NCI-H187 treated with DMSO at 0.1 percent for 48 hours (cell line): ENCODE data around the gene THPO.

ENCODE experiments used
- DNase-seq: peaks from one replicate; lab custom pipeline; 2025; lab: John Stamatoyannopoulos, UW

The THPO gene

DNA sequence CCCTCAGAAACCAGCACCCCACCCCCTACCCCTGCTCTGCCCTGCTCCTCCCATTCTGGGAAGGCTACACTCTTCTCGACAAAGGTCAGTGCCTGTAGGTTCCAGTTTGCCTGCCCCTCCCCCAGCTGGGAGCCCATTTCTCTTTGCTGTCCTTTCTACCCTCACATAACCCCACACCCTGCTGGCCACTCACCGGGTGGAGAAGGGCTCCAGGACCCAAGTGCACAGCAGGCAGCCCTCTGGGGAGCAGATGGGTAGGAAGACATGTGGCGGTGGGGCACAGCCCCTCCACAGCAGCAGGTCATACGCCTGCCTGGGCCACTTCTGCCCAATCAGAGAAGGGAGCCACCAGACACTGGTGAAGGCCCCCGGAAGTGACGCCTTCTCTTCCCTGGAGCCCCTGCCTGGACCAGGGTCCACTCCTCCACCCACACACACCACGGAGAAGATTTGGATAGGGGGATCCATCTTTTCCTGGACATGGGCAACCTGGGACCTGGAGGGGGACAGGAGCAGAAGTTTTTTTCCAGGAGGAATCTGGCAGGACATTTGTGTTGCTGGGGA is at the start of gene THPO:
TSS of gene THPO (minus strand) at position 326 of the 564 bp plus-strand sequence. CDS start 1,948 bp downstream, outside the sequence.
- DNase-seq, result no peak

- DNase-seq, result no peak
Measured at GRCh38 chr3:184426691-184427141, 48.7 kb upstream of the THPO start.

DNA sequence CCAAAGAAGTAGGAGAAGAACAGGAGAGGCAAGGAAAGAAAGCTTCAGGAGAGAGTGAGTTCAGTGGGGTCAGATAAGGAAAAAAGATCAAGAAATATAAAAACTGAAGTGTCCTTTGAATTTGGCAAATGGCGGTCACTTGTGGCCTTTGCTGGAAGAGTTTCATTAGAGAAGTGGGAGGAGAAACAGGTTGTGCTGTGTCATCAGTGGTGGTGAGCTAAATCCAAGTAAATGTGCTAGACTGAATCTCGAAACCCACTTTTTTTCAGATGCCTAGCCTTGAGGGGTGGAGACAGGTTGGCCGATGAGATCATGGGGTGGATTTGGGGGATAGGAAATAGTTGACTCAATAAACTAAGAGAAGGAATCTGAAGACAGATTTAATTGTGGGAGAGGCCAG is 45.6 kb upstream of the THPO start:
- no peak for DNase-seq

DNA sequence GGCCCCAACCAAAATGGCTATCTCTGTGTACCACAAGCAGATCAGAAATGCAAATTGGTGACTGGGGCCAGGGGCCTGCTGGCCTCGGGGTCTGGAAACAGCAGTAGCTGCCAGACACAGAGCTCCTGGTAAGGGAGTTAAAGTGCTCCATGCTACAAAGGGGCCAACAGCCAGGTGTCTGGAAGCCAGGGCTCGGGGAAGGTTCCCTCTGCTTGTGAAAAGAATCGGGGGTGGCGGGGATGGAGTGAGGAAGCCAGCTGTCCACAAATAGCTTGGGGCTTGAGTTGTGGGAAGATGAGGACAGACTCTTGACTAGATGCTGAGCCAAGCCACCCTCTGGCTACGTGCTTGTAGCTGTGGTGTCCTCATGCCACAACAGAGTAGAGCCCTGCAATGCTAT is 41.2 kb upstream of the THPO start:
- DNase-seq, result no peak

DNA sequence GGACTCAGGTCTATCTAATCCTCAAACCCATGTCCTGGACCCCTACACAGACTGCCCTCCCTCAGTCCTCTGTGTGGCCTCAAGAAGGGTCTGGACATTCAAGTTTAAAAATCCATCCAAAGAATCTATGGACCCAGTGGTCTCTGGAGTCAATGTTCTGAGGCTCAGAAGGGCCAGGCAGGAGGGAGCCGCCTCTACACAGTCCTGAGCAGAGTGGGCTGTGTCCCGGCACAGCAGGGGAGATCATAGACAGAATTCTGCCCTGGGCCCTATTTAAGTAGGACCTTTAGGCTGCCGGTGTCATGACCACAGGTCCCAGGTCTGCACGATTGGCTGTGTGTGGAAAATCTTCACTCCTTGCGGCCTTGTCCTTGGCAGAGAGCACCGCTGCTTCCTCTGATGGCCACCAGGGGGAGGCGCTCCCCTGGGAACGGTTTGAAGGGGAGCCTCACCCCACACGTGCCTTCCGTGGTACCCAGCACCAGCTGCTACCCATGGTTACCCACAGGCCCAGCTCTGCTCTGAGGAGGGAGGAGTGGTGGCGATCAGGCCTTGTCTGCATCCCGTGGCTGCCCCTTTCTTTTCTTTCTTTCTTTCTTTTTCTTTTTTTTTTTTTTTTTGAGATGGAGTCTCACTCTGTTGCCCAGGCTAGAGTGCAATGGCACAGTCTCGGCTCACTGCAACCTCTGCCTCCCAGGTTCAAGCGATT is 39.8 kb upstream of the THPO start:
- peak; percentile 18 for DNase-seq

DNA sequence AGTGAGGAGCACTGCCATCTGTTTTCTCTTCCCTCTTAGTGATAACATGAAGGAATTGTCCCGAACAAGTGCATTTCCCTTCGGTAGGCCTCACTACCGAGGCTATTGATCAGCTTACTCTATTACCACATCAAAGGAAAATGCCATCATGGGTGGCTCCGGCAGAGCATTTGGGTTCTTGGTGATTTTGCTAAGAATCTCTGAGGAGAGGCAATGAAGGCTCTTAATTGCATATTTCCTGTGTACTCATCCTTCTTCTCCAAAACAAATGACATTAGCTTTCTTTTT is 37.1 kb upstream of the THPO start:
- no peak for DNase-seq

DNA sequence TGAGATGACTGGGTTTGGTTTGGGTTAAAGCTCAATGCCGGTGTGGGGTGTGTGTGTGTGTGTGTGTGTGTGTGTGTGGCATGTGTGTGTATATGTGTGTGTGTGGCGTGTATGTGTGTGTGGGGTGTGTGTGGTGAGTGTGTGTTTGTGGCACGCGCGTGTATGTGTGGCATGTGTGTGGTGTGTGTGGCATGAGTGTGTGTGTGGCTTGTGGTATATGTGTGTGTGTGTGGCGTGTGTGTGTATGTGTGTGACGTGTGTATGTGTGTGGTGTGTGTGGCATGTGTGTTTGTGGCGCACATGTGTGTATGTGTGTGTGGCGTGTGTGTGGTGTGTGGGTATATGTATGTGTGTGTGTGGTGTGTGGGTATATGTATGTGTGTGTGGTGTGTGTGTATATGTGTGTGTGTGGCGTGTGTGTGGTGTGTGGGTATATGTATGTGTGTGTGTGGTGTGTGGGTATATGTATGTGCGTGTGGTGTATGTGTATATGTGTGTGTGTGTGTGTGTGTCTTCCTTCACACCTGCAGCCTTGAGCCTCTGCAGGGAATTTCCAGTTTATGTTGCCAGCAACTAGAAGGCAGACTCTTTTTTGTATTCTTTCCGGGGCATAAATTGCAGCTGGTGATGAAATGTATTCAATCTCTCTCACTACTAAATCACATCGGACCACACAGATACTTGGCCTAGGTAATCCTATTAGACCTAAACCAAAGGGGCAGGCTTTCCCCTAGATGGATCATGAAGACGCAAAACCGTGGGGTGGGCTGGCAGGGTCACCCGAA is 36.6 kb upstream of the THPO start:
- no peak for DNase-seq

GRCh38 chr3:184409946-184410500 is 32.0 kb upstream of the THPO start:
- no peak for DNase-seq

DNA sequence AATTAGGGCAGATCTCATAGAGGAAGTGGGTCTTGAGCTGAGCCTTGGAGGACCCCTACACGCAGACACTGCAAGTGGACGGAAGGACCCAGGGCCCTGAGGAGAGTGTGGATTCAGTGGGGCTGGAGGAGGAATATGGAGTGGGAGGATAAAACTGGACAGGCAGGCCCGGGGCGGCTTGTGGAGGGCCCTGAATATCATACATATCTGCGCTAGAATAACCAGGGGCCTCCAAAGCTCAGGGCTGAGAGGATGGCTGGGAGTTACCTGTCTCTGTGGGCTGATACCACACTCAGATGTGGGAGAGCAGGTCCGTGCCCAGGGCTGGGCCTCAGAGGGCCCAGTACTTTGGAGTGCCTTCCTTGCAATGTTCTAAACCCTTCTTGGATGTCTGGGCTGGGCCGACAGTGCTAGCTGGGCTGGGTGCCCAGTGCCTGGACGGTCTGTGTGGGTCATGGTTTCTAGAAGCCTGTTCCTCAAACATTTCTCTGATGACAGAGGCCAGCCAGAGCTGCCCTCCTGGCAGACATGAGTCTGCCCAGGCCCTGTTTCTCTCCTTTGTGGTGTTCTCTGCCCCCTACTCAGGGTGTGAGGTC is 31.4 kb upstream of the THPO start:
- DNase-seq, result no peak

GRCh38 chr3:184405075-184406030 is 27.3 kb upstream of the THPO start:
- DNase-seq, result no peak

GRCh38 chr3:184399410-184399809 is 21.4 kb upstream of the THPO start:
- no peak for DNase-seq

DNA sequence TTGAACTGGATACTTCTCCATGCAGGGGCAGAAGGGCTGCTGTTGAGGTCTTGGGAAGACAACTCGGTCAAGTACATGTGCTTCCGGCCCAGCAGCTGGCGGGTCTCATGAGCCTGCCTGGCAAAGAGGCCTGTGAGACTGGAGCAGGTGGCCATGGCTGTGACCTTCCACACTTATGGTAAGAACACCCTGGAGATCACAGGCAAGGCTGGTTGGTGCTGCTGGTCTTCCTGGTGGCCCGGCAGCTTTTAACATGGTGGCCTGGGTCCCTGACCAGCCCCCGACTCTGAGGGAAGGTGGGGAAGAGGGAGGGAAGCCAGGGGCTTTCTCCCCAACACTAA is 17.3 kb upstream of the THPO start:
- no peak for DNase-seq

GRCh38 chr3:184391266-184391665 is 13.3 kb upstream of the THPO start:
- no peak for DNase-seq

DNA sequence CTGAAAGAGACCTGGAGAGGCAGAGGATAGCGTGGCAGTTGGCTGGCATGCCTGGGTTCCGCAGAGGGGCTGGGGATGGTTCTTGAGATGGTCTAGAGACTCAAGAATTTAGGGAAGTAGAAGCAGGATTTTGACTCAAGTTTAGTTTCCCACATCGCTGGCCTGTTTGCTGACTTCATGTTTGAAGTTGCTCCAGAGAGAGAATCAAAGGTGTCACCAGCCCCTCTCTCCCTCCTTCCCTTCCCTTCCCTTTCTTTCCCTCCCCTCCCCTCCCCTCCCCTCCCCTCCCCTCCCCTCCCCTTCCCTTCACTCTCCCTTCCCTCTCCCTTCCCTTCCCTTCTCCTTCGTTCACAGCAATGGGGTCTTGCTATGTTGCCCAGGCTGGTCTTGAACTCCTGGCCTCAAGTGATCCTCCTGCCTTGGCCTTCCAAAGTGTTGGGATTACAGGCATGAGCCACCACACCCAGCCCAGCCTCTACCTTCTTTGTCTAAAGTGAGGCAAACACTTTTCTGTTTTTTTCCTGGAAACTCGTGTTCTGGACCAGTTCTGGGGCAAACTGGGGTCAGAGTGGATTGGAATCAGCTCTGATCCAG is 12.0 kb upstream of the THPO start:
- DNase-seq, result no peak

GRCh38 chr3:184389384-184389783 is 11.4 kb upstream of the THPO start:
- no peak for DNase-seq

GRCh38 chr3:184388936-184389230 is 10.9 kb upstream of the THPO start:
- DNase-seq, result no peak

DNA sequence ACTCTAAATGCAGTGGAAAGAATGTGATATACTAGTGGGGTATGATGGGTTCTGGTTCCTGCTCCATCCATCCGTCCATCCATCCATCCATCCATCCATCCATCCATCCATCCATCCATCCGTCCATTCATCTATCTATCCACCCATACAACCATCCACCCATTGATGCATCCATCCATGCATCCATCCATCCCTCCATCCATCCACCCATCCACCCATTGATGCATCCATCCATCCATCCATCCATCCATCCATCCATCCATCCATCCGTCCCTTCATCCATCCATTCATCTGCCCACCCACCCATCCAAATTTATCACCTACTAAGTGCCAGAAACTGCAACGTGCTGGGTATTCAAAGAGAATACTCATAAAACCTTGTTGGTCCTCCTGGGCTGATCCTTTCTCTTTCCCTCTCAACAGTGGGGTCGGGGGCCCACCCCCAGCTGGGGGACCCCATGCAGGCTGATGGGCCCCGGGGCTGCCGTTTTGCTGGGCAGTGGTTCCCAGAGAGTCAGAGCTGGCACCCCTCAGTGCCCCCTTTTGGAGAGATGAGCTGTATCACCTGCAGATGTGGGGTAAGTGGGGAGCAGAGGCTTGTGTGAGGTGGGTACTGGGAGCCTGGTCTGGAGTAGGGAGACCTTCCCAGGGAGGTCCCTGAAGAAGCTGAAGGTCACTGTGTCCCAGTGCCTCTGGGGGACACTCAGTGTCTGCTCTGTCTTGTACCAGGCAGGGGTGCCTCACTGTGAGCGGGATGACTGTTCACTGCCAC is 10.3 kb upstream of the THPO start:
- DNase-seq, result no peak

GRCh38 chr3:184387174-184387714 is 9.2 kb upstream of the THPO start:
- no peak for DNase-seq

DNA sequence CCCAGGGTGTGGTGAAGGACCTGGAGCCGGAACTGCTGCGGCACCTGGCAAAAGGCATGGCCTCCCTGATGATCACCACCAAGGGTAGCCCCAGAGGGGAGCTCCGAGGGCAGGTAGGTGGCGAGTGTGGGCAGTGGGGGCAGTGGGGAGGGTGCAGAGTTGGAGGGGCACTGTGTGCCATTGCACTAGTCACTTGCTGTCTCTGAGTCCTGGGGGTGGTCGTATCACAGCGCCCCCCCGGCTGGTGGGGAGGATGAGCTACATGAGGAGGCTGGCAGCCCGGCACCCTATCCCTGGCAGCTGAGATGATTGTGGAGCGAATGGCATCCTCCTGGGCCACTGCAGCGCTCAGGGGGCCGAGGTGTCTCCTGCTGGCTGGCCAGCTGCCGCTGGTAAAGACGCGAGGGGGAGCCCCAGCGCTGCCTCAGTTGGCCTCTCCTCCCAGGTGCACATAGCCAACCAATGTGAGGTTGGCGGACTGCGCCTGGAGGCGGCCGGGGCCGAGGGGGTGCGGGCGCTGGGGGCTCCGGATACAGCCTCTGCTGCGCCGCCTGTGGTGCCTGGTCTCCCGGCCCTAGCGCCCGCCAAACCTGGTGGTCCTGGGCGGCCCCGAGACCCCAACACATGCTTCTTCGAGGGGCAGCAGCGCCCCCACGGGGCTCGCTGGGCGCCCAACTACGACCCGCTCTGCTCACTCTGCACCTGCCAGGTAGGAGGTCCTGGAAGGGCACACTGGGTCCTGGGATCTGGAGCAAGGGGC is 8.2 kb upstream of the THPO start:
- DNase-seq, result no peak
